Fibroblast of villous mesenchyme (primary cell): ENCODE results near the gene YBEY. TPM values are rescaled to one million over a fixed set of nuclear protein-coding genes. Genes with fewer than 3 reads are reported as not detected.

Experiments
- DNase-seq: peaks from one replicate; pipeline ENCODE4 v3.0.0-alpha.2; 2010; ENCODE audit warnings: low read depth
- H3K4me3 ChIP-seq: 2 replicates; pipeline ENCODE4 v1.5.1; 2011; ENCODE audit warnings: low read depth, mild to moderate bottlenecking, low read length
- total RNA-seq: library from RNA; depleted of rRNA; stranded (reverse); fragments of >200 nt; gene quantifications from 2 replicates; pipeline ENCODE4 v1.2.3, GENCODE V29; 2012
- TF ChIP-seq, protein P1 (sequence below): IDR thresholded peaks from 2 replicates; pipeline ENCODE4 v1.5.1; 2012; ENCODE audit warnings: low read depth, mild to moderate bottlenecking, low read length; ENCODE audit not compliant: insufficient read depth

YBEY gene
- total RNA-seq, 1 donor, result 10.4 TPM

DNA sequence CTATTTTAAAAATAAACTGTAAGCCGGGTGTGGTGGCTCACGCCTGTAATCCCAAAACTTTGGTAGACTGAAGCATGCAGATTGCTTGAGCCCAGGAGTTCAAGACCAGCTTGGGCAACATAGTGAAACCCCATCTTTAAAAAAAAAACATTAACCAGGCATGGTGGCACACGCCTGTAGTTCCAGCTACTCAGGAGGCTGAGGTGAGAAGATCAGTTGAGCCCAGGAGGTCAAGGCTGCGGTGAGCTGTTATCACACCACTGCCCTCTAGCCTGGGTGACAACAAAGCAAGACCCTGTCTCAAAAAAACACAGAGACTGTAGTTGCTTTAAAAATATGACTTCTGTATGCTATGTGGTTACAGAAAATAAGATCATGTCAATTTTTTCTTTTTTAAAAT is 33.3 kb upstream of the YBEY start:
- TF ChIP-seq, protein P1, sequence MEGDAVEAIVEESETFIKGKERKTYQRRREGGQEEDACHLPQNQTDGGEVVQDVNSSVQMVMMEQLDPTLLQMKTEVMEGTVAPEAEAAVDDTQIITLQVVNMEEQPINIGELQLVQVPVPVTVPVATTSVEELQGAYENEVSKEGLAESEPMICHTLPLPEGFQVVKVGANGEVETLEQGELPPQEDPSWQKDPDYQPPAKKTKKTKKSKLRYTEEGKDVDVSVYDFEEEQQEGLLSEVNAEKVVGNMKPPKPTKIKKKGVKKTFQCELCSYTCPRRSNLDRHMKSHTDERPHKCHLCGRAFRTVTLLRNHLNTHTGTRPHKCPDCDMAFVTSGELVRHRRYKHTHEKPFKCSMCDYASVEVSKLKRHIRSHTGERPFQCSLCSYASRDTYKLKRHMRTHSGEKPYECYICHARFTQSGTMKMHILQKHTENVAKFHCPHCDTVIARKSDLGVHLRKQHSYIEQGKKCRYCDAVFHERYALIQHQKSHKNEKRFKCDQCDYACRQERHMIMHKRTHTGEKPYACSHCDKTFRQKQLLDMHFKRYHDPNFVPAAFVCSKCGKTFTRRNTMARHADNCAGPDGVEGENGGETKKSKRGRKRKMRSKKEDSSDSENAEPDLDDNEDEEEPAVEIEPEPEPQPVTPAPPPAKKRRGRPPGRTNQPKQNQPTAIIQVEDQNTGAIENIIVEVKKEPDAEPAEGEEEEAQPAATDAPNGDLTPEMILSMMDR, result no peak
- no peak for DNase-seq
- no peak overlapping the region for H3K4me3 ChIP-seq

DNA sequence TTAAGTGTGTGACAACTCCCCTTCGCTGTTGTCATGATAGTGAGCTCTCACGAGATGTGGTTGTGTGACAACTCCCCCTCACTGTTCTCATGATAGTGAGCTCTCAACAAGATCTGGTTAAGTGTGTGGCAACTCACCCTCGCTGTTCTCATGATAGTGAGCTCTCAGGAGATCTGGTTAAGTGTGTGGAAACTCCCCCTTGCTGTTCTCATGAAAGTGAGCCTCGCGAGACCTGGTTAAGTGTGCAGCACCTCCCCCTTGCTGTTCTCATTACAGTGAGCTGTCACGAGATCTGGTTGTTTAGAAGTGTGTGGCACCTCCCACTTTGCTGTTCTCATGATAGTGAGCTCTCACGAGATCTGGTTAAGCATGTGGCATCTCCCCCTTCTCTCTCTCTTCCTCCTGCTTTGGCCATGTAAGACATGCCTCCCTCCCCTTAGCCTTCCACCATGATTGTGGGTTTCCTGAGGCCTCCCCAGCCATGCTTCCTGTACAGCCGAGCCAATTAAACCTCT is 32.5 kb upstream of the YBEY start:
- peak; percentile 28 for DNase-seq
- TF ChIP-seq, protein P1, result no peak
- H3K4me3 ChIP-seq, result no peak overlapping the region

DNA sequence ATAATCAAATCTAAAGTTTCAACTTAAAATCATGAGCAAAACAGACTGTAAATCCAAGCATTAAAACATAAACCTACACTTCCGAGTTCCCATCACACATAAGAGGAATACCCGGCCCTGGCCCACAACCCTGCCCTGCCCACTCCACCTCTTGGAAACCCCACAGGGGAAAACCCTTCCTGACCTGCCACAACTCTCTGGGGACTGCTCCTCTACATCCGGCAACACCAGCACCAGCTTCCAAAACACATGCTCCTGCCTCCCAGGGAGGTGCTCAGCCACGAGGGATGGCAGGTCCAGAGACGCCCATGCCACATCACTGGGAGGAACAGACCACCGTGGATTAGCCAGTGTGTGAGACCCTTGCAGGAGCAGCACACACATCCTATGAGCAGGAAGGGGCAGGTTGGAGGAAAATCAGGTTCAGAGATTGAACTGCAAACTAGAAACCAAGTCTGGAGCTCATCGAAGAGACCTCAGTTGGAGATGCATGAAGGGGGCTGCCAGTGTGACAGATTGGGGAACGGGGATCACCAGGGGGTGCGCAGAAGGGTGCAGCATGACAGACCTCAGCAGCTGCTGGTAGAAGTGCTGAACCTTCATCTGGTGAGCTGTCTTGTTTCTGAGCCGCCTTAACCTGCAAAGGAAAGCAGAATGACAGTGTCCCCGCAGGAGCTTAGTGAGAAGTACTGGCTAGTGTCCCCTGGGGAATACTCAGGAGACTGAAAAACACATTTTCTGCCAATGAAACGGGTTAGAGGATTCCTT is 31.8 kb upstream of the YBEY start:
- TF ChIP-seq, protein P1, result no peak
- no peak for DNase-seq
- no peak overlapping the region for H3K4me3 ChIP-seq

DNA sequence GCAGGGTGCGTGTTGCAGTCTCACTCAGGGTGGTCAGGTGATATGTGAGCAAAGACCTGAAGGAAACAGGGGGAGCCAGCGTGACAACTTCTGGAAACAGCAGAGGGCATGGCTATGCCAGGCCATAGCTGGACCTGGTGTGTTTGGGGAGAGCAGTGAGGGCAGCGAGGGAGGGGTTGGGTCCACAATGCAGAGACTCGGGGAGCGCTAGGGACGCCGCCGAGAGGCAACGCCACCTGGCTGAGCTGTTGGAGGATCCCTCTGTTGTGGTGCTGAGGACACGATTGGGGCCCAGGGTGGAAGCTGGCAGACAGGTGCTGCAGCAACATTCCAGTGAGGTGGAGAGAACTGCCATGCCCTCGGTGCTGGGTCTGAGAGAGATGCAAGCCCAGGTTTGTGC is 31.0 kb upstream of the YBEY start:
- DNase-seq, result no peak
- TF ChIP-seq, protein P1, result no peak
- no peak overlapping the region for H3K4me3 ChIP-seq

DNA sequence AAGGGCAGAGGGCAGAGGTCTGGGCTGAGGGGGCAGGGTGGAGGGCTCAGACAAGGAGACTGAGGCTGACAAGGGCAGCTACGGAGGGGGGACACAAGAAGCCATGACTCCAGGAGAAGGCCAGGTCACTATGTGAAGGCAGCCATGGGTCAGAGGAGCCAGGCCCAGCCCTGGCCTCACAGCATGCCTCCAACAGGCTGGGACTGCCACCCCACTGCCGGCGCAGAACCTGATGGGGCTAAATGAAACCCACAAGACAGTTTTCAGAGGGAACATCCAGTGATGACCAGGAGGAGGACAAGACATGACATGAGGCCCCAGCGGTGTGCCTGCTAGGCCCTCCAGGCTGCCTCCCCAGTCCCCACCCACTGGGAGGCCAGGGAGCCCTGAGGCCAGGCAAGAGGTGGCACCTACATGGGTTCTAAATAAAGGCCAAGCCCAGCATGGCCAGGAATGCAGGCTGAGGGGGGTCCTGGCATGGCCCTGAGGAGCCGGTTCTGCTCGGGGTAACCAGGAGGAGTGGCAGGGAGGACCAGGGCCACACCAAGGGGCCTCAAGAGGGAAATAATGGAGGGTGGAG is 30.3 kb upstream of the YBEY start:
- TF ChIP-seq, protein P1, result no peak
- no peak overlapping the region for H3K4me3 ChIP-seq
- no peak for DNase-seq

DNA sequence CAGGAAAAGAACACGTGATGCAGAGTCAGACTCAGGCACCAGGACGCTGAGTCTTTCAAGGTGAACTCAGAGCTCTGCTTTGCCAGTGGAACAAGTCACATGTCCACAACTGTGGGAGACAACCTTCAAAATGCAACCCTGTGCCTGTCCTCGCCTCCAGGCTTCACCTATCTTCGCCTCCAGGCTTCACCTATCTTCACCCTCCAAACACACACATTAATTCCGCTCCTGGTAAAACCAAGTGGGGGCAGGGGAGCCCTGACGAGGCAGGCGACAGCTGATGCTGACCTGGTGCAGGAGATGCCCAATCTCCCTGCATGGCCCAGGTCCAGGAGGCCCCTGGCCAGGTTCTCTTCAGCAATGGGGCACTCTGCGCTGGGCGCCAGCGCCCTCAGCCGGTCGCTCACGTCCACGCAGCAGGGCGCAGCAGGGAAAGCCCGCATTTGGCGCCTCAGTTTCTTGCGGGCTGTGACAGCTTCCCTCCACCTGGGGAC is 29.6 kb upstream of the YBEY start:
- TF ChIP-seq, protein P1, result no peak
- H3K4me3 ChIP-seq, result no peak overlapping the region
- no peak for DNase-seq
